Activated CD4-positive, CD25-positive, alpha-beta regulatory T cell treated with anti-CD3 and anti-CD28 coated beads, Interleukin-2, amount 50 U/mL, for 24 hours (primary cell): ENCODE results near the gene FGGY.
"Not testable (repeated sequence)": the region's sequence is repeated elsewhere in the genome, so short reads cannot be mapped to it uniquely, and the experiment has no call there.

Source experiments
- ATAC-seq, 2 donors: fragments of 150-1000 bp; cut with Tn5 transposase; one replicate each; pipeline ENCODE4 v1.10.0; 2021; ENCODE audit warnings: mild to moderate bottlenecking in 1 of 2, moderate library complexity in 1 of 2

The FGGY gene

GRCh38 chr1:59687081-59687480, 390.2 kb downstream of the FGGY start:
- no peak for ATAC-seq

GRCh38 chr1:59688976-59689375, 392.1 kb downstream of the FGGY start:
- no peak for ATAC-seq

- ATAC-seq: no peak
Measured at GRCh38 chr1:59689730-59690129, 392.8 kb downstream of the FGGY start.

- ATAC-seq: no peak
Measured at GRCh38 chr1:59690171-59690930, 393.5 kb downstream of the FGGY start.

GRCh38 chr1:59691261-59691660, 394.4 kb downstream of the FGGY start:
- ATAC-seq: no peak

DNA sequence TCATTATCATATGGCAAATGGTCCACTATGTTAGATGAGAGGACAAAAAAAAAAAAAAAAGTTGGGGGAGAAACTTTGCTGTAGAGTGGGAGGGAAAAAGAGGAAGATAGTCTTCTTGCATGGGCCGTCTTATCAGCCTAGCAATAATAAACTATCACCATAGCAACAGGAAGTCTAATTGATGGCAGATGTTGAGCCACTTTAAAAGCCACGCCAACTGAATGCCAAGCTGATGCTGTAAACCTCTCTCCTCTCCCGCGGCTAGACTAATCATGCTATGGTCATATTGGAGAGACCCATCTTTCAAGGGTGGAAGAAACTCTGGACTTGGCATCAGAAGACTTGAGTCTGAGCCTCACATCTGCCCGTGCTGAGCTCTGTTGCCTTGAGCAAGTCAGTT, 395.7 kb downstream of the FGGY start:
- no peak for ATAC-seq

DNA sequence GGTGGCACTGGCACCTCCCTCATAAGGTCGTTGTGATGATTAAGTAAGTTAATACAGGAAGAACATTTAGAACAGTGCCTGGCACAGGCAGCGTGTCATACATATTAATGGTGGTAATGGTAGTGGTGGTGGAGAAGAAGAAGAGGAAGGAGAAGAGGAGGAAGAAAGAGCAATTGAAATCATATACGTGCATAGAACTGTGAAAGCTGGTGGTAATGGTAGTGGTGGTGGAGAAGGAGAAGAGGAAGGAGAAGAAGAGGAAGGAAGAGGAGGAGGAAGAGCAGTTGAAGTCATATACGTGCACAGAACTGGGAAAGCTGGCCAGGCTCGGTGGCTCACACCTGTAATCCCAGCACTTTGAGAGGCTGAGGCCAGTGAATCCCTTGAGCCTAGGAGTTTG, 396.5 kb downstream of the FGGY start:
- no peak for ATAC-seq

DNA sequence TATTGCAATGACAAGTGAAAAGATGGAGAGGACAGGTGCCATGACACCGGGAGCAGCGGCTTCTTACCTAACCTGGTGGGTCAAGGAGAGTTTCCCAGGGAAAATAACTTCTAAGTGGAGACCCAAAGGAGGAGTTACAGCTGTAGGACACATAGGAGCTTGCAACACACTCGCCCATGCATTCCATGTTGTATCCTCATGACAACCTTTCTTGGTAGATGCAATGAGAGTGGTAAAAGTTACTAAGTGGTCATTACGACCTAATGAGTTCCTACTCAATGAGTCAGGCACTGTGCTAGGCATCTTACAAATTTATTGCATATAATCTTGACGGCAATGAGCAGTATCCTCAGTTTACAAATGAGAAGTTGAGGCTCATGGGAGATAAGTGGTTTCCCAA, 398.4 kb downstream of the FGGY start:
- no peak for ATAC-seq

- no peak for ATAC-seq
Measured at GRCh38 chr1:59696421-59697115, 399.7 kb downstream of the FGGY start.

DNA sequence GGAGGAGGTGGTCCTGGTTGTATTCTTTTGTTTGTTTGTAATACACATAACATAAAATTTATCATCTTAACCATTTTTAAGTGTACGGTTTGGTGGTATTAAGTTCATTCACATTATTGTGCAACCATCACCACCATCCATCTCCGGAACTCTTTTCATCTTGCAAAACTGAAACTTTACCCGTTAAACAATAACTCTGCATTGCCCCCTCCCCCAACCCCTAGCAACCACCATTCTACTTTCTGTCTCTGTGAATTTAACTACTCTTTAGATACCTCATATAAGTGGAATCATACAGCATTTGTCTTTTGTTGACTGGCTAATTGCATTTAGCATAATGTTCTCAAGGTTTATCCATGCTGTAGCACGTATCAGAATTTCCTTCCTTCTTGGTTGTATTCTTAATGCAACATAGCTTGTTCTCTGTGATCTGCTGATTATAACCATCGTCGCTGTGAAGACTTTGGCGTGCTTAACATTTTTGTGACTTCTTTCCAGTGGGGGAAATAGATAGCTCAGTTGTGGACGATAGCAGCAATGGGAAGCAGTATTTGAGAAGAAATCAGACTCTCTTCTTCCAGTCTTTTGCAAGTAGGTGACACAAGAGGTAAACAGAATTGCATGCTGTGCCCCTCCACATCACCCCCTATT, 400.4 kb downstream of the FGGY start:
- ATAC-seq: peak in 1 of 2 donors; percentile 13

DNA sequence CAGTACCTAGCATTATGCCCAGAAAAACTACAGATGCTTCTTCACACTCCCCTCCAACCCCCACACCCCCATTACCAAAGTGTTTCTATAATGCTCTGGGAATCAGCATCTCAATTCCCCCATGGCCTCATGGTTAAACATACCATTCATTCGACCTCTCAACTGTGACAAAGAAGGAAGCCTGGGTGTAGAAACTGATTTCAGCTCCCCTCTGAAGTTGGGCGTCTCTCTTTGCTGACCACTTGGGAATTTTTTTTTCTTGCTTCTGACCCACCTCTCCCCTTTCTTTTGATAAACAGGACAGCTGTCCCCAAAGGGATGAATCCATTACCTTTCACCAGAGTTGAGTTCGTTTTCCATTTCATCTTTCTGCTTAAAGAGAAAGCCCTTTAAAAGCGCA, 401.5 kb downstream of the FGGY start:
- no peak for ATAC-seq

DNA sequence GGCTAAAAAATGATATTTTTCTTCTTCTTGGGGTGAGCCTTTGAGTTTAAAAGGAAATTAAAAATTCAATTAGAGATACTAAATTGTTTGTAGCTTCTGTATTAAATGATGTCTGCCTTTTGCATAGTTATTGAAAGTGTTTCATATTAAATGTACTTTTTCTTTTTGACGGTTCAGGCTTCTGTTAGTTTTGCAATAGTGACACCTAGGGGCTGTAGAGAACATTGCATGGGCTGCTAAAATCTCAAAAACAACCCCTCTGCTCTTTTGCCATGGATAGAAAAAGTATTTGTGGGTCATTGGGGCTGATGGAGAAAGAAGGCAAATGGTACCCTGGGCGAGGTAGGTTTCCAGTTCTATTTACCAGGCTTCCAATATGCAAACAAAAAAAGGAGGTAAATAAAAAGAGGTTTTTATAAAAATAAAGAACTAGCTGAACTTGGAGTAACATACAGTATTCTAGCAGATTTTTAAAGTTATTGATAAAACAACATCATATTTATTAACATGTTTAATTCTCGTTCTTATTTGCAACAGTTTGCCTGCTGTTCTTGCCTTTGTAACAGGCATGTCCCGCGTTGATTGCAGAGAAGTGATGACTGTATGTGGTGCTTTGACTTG, 402.4 kb downstream of the FGGY start:
- peak in 1 of 2 donors; percentile 43 for ATAC-seq

GRCh38 chr1:59701376-59701775, 404.5 kb downstream of the FGGY start:
- no peak for ATAC-seq

GRCh38 chr1:59703226-59703917, 406.5 kb downstream of the FGGY start:
- no peak for ATAC-seq

DNA sequence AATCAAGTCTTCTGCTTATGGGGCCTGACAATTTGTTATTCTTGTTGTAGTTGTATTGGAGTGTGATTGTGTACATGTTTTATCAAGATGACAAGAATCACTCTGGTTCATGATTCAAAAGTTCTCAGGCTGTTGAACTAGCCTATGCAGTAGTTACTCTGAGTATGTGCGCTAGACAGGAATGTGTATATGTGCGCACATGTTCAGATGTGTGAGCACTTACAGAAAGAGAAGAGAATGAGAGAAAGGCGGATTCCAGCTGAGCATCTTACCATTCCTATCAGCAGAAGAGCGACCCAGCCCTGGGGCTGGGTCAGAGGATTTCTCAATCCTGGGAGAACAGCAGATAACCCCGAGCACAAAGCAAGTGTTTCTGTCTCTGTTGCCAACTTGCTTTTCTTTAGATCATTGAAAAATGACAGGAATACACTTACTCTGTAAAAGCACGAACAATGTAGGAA, 407.1 kb downstream of the FGGY start:
- ATAC-seq: no peak

- no peak for ATAC-seq
Measured at GRCh38 chr1:59704716-59705115, 407.8 kb downstream of the FGGY start.

GRCh38 chr1:59705466-59706302, 408.8 kb downstream of the FGGY start:
- no peak for ATAC-seq

- no peak for ATAC-seq
Measured at GRCh38 chr1:59706303-59706599, 409.4 kb downstream of the FGGY start.

DNA sequence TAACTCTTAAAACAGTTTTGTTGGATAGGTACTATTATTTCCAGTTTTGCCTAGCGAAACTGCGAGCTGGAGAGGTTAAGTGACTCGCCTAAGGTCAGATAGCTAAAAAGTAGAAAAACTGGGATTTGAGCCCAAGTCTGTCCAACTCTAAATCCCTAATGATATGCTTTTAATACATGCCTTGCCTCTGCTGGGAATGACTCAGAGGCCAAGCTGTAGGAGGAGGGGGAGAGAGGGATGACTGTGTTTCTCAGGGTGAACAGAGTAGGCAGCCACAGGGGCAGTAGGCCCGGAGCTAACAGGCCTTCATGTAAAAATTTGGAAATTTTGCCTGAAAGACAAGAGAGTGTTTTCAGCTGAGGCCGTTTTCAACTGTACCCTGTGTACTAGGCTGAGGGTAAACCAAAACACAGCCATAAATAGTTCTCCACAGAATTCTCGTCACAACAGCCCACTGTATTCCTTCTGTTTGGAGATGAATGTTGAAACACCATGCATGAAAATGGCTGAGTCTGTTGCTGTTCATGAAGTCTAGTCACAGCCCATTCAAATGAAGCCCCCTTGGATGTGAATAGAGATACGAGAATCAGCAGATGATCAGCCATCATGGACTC, 410.4 kb downstream of the FGGY start:
- no peak for ATAC-seq

DNA sequence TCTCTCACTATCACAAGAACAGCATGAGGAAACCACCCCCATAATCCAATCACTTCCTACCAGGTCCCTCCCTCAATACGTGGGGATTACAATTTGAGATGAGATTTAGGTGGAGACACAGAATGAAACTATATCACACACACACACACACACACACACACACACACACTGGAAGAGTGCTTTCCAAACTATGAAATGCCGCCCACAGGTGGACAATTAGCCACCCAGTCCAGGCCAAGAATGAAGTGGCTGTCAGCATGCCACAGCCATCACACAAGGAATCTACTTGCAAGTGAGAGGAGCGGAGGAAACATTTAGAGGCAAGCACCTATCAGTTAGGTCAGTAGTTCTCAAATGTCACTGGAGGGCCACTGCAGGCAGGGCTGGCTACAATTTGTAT, 412.4 kb downstream of the FGGY start:
- no peak for ATAC-seq

- ATAC-seq: not testable (repeated sequence)
Measured at GRCh38 chr1:59710920-59711319, 414.0 kb downstream of the FGGY start.

DNA sequence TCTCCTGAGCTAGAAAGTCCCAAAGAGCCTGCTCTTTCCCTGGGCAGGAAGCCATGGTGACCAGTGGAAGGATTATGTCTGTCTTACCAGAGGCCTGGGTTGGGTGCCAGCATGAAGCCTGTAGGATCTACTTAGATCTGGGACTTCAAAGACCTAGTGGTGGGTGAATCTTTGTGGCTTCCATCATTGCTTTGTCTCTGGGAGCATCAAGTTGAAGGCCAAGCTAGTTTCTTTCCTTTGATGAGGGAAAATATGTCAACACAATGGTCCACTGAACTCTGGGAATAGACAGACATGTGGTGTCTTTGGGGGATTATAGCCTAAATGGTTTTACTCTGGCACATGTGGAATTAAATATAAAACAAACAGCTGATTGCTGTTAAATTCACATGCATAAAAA, 417.3 kb downstream of the FGGY start:
- ATAC-seq: no peak
